SK-MEL-5 (cell line): ENCODE measurements around the gene RING1. TPM values are rescaled to one million over a fixed set of nuclear protein-coding genes. Genes with fewer than 3 reads are reported as not detected.

ENCODE experiments used
- DNase-seq: peaks from one replicate; pipeline ENCODE4 v3.0.0-alpha.2; 2016; ENCODE audit warnings: low read depth, low spot score
- in situ Hi-C: cut with HindIII; loops from 2 replicates; pipeline ENCODE4 v1.10.0; 2016; ENCODE audit warnings: low sequenced_read_pairs, high pct_unique_total_duplicates, low pct_unique_long_range_greater_than_20kb
- total RNA-seq: library from RNA; depleted of rRNA; stranded (reverse); fragments of >200 nt; shearing (Covaris generic); gene quantifications from 2 replicates; pipeline ENCODE4 v1.2.3, GENCODE V29; 2014

The RING1 gene
- total RNA-seq, 1 experiment from 2014 or later, result 25.8 TPM

DNA sequence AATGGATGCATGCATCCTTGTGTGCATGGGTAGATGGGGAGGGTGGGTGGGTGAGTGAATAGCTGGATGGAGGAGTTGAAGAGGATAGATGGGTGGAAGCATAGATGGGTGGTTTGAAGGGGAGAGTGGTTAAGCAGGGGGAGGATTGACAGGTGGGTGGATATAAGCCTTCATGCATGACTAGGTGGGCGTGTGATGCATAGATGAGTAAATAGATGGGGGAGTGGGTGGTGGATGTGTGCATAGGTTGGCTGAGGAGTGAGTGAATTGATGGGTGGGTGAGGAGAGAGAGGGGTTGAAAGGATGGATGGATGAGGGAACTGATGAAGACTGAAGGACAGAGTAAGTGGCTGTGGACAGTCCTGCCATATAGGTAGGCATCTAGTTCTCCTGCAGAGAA lies 20.5 kb upstream of the RING1 start:
- in situ Hi-C loops, result no loop called here
- DNase-seq, result no peak

DNA sequence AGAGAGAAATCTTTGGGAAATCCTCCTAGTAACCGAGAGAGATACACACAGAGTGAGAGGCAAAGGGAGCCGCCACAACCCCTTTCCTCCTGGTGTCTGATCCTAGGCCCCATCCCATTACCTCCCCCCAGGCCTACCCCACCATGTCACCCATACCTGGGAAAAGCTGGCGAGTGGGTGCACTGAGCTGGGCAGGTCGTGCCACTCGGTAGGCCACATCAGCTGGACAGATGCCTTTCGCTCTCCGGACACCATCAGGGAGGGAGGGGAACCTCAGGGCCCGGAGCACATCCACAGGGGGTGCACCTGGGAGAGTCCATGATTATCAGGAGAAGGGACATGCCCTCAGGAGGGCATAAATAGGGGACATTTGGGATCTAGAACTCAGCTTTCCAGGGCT lies 19.1 kb upstream of the RING1 start:
- no peak for DNase-seq
- in situ Hi-C loops, result no loop called here

DNA sequence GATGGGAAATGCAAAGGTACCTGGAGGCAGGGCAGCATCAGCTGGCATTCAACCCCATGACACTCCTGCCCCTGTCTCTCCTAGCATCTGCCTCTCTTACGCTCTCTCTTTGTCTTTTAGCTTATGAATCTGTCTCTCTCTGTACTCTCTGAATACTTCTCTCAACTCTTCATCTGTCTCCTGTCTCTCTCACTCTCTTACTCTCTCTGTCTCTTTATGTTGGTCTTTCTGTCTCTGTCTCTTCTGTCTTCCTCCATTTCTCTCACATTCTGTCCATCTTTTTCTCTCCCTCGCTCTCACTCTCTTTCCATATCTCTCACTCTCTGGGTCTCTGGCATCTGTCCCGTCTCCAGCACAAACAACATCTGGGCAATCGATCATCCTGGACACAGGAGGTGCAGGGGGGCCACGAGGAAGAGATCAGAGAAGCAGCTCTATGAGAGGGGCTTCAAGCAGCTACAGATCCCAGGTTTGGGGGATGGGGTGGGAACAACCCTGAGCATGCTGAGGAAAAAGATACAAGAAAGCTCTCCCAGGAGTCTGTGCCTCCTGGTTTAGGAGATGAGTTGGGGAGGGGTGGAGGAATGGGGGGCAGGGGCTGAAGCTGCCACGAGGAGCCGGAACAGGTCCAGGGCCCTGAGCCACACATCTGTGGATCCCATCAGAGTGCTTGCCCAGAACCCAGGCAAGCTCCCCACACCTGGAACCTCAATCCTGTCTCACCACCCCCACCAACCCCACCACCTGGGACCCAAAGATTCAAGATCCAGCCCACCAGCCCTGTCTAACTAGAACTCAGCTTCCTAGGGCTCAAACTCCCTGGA lies 18.5 kb upstream of the RING1 start:
- in situ Hi-C loops, result no loop called here
- no peak for DNase-seq

DNA sequence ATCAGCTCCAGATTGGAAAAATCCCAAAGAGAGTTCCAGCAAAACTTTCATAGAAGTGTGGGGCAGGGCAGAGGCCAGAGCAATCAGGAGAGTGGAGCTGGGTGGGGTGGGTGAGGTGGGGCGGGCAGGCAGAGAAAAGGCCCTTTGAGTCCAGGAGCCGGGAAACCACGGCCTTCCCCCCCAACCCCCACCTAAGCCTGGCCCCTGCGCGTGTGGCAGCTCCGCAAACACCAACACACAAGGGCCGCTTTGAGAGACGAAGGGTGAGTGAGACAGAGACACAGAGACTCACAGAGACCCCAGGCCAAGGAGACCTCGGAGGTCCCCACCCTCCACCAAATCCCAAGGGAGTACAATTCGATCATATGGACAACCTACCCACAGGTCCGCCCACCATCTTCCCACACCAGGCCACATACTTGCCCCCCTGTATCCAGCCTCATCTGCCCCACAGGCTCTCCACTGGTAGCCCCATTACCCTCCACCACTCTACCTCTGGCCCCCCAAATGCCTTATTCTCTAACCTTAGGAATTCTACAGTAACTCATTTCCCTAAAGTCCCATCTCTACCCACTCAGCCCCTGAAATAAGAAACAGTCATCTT lies 17.7 kb upstream of the RING1 start:
- DNase-seq, result peak; percentile 65
- in situ Hi-C loops, result no loop called here

DNA sequence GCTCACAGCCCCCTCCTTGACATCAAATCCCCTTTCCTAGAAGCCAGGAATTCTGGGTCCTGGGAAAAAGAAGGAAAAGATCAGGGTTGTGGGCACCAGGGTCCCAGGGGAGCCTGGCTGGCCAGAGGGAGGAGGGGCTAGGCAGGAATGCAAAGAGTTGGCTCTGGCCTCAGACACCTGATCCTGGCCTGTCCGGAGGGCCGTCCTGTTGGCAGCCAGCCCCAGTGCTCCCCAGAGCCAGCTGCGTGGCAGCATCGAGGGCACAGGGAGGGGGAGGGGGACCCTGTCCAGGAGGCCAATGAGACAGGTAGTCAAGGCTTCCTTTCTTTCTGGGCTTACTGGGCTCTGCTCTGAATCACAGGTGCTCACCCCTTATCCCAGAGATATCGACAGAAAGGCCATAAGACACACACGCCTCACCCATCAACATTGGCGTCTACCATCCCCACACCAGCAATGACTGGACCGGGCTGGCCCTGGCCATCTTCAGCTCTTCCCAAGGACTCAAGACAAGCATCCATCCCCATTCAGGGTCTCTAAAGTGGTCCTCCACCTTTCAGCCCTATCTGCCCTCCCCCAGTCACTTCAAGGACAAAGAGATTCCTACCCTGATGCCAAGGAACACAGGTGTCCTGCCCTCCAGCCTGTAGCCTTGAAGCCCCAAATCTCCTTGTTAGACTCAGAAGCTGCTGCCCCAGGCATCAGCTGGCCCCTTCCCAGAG lies 16.8 kb upstream of the RING1 start:
- no peak for DNase-seq
- in situ Hi-C loops, result no loop called here

DNA sequence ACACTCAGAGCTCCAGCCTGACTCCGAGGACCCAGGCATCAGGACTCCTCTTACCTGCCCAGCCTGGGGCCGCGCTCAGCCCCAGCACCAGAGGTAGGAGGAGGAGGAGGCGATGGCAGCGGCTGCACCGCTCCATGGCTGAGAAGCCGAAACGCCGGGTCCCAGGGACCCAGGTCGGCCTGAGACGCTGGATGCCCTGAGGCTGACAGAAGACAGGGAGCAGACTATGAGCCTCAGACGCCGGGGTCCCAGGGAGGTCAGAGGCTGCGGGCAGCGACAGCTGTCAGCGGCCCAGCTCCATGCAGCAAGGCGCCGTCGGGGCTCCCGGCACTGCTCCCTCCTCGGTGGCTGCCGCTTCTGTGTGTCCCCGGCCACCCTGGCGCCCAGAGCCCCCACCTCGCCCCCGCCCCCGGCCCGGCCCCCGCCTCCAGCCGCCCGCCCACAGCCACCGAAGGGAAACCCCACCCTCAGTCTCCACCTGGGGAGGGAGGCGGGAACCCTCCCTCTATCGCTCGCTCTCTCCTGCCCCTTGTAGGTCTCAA lies 16.1 kb upstream of the RING1 start, which contains the start of gene COL11A2:
COL11A2 (minus strand) TSS at position 363 of the 542 bp plus-strand sequence; CDS start at position 136, 227 bp downstream.
- DNase-seq, result no peak
- in situ Hi-C loops, result no loop called here

DNA sequence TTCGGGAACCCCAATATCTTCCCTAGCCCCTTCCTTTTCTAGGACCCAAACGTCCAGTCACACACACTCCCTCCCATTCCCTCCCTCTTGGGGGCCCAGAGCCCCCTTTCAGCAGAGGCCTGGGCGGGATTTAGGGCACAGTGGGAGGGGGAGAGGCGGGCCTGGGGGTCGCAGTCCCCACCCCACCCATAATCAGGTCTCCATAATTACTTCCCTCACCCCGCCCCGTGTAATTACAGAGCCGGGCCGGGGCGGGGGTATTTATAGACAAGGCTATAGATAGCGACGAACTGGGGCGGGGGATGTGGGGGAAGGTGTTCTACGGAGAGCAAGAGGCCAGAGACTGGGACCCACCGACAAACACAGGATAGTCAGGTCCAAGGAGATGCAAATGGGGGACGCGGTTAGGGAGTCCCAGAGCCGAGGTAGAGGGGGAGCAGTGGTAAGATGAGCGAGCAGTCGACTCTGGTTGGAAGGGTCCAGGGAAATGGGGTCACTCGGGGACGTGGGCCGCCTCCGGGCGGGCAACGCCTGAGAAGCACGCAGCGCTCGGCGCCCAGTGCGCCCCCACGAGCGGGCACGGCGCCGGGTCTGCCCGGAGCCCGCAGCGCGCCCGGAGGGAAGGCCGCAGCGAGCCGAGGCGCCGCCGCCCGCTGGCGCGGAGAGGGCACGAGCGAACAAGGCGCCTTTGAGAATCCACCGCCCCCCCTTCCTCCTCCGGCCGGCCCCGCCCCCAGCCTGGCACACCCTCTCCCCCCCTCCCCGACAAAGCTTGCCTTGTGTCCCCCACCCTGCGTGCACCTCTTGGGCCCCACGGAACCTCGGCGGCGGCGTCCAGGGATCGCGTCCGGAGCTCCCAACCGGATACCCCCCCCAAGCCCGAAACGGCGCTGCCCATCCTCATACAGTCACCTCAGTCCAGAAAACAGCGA lies 15.4 kb upstream of the RING1 start:
- in situ Hi-C loops, result no loop called here
- DNase-seq, result peak; percentile 64

DNA sequence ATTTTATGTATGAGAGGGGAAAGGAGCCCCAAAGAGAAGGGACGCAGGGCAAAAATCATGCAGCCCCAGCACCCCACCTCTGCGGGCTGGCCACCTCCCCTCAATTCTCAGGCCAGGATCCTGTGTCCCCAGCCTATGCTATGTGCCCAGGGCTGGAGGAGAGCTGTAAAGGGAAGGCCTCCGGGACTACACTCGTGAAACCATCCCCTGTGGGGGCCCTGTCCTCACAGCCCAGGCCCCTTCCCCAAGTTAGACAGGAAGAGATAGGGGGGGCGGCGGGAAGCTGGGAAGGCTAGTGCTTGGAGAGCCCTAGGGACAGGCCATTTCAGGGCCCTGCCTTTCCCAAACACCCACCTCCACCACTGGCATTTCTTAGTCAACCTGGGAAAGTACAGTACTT lies 14.7 kb upstream of the RING1 start:
- in situ Hi-C loops, result no loop called here
- DNase-seq, result no peak

DNA sequence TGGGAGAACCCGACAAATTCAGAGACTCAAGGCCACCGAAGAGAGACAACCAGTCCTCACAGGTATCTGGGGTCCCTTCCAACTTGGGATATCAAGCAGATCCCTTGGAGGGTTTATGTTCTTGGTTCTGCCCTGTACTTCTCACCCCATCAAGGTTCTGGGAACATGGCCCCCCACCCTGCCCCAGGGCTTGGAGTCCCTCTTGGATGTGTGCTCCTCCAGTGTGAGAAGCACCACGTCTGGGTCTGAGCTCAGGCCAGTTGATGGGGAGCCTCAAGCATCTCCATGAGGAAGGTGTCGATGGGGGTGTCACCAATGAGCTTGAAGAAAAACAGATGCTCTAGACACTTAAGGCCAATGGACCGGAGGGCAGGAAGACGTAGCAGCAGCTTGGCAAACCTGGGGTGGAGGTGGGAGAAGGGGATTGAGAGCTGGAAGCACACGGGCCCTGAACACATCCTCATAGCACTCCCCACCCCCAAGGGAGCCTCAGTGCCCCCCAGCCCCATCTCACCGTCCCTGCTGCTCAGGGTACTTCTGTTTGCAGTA lies 13.8 kb upstream of the RING1 start:
- no peak for DNase-seq
- in situ Hi-C loops, result no loop called here

DNA sequence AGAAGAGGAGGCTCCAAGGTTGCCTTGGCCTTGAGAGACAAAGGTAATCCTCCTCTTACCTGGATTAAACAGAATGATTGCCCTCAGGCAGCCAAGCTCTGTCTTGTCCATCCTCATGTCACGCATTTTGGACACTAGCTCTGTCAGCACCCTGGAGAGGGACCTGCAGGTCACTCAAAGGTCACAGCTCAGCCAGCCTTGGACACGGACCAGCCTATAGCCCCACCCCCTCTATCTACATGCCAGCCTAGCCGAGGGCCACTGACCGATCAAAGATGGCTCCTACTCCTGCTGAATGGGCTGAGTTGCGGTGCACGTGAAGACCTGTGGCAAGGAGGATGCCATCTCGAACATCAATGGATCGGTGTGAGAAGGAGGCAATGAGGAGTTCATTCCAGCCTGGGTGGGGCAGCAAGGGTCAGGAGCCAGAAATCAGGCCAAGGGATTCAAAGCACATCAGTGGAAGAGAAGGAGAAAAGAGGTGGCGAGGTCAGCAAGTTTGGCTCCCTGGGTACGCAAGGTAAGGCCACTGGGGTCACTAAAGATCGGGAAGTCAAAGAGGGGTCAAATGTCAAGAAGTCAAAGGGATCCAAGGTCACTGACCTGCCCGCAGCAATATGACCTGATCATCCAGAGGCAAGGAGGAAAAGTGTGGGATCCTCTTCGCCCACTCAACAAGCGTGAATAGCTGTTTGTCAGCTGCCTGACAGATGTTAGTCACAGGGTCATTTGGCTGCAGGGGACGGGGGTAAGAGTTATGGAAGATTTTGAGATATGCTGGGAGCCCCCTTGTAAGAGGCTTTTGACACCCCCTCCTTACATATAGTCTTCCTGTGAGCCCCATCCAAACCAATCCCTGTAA lies 12.8 kb upstream of the RING1 start:
- in situ Hi-C loops, result no loop called here

DNA sequence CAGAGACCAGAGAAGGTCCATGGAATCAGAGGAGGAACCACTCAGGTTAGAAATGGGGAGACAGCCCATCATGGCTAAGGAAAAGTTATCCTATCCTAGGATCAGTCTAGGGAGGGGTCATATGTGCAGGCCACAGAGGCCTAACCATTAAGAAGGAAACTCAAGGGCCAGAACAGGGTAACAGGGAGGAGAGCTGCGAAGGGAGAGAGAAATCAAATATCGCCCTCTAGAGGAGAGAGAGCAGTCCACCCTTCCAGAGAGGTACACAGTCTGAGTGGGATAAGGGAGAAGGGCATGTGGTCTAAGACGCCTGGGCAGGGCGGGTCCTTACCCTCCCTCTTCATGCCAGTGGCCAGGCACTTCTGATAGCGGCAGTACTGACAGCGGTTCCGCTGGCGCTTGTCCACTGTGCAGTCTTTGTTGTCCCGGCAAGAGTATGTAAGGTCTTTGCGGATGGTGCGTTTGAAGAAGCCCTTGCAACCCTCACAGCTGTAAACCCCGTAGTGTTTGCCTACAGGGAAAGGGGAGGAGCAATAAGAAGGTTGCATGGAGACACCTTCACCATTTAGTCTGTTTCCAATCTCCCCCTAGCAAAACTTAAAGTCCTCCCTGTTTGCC lies 10.8 kb upstream of the RING1 start:
- DNase-seq, result peak; percentile 93
- in situ Hi-C loops, result no loop called here

More for the DNA sequence above, 12.8 kb upstream of the RING1 start:
- DNase-seq, result no peak

DNA sequence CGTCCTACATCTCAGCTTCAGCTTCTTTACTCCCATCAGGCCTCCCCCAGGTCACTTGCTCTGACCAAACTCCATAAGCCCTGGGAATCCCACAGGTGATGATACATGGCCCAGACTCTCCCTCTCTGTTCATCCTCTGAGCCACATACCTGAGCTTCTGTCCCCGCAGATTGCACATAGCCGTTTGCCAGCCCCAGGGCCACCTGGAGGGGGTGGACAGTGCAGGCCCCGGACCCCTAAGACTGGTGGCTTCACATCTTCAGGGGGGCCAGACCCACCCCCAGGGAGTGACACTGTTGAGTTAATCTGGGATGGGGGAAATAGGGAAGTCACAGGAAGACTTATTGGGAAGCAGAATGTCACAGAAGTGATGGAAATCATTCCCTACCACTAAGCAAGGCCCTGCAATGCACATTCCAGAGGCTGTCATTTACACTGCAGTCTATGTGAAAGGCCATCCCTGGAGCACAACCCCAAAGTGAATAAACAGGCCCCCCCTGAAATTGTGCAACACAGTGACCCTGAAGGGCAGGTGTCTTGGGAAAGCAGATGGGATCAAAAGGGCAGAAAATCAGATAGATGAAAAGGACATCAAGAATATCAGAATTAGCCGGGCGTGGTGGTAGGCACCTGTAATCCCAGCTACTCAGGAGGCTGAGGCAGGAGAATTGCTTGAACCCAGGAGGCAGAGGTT lies 10.0 kb upstream of the RING1 start:
- DNase-seq, result no peak
- in situ Hi-C loops, result no loop called here

DNA sequence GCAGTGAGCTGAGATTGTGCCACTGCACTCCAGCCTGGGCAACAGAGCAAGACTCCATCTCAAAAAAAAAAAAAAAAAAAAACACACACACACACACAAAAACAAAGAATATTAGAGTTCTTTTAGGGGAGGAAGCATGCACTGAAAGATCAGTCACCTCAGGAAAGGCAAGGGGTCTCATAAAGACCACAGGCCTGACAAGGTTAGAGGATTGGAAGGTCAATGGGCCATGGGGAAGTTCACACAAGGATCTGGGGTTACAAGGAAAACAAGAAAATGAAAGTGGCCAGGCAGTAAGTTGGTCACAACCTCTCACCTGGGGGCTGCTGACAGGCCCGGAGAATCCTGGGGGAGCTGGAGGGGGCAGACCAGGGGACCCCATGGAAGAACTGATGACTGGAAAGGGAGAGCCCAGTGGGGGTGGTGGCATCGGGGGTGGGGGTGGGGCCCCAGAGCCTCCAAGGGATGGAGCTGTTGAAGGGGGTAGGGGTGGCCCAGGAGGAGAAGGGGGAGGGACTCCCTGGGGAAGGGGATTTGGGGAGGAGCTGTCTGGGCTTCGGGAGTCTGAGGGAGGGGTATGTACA lies 9.4 kb upstream of the RING1 start:
- in situ Hi-C loops, result no loop called here
- no peak for DNase-seq

DNA sequence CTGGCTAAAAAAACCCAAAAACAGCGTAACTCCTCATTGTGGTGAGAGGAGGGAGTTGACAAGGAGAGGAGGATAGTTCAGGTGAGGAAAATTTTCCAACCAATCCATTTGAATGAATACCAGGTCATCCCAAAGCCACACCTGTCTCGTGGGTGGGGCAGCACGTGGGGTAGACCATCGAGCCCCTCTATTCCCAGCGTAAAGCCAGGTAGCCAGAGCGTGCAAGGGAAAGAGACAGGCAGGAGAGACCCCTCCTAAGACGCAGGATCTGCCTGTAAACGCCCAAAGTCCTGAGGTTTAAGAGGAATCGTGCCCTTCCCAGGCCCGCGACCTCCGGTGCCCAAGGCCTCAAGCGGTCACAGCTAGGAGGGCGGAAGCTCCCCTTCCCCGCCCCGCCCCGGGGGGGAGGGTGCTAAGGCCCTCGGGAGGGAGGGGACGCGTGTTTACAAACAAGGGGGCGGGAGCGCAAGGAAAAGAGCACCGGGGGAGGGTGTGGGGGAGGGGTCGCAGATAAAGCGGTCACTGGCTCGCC lies 8.5 kb upstream of the RING1 start:
- DNase-seq, result peak; percentile 87
- in situ Hi-C loops, result no loop called here
